Measurements from ENCODE around the gene P2RX2.

P2RX2 gene

GRCh38 chr12:132620113-132620898, 1.7 kb downstream of the P2RX2 start:
- DNase-seq = peak; percentile 38

GRCh38 chr12:132620899-132621656, 2.5 kb downstream of the P2RX2 start:
- peak; percentile 35 for DNase-seq

GRCh38 chr12:132621657-132622435, 3.3 kb downstream of the P2RX2 start:
- no peak for DNase-seq

- DNase-seq = peak; percentile 42
Measured at GRCh38 chr12:132622437-132623071, 4.0 kb downstream of the P2RX2 start.

- DNase-seq = peak; percentile 28
Measured at GRCh38 chr12:132623072-132623869, 4.7 kb downstream of the P2RX2 start.

- DNase-seq = no peak
Measured at GRCh38 chr12:132624186-132624855, 5.7 kb downstream of the P2RX2 start.

GRCh38 chr12:132624910-132625630, 6.5 kb downstream of the P2RX2 start:
- DNase-seq = no peak

- no peak for DNase-seq
Measured at GRCh38 chr12:132625731-132626430, 7.3 kb downstream of the P2RX2 start.

GRCh38 chr12:132629330-132629729, 10.8 kb downstream of the P2RX2 start:
- no peak for DNase-seq

- DNase-seq = no peak
Measured at GRCh38 chr12:132630672-132631071, 12.1 kb downstream of the P2RX2 start.

GRCh38 chr12:132631666-132632065, 13.1 kb downstream of the P2RX2 start:
- no peak for DNase-seq

GRCh38 chr12:132632521-132633228, 14.1 kb downstream of the P2RX2 start:
- no peak for DNase-seq

GRCh38 chr12:132633398-132633797, 14.8 kb downstream of the P2RX2 start:
- DNase-seq = no peak

- no peak for DNase-seq
Measured at GRCh38 chr12:132633901-132634300, 15.3 kb downstream of the P2RX2 start.

- no peak for DNase-seq
Measured at GRCh38 chr12:132634411-132634990, 15.9 kb downstream of the P2RX2 start.

- no peak for DNase-seq
Measured at GRCh38 chr12:132635076-132635955, 16.7 kb downstream of the P2RX2 start.

- no peak for DNase-seq
Measured at GRCh38 chr12:132637811-132638210, 19.2 kb downstream of the P2RX2 start.

Measured in NCI-H82 (cell line).